GM12892 (cell line): ENCODE results near the gene CYP27C1.

Experiments
- POLR2A ChIP-seq: IDR thresholded peaks from 2 replicates; pipeline ENCODE4 v1.6.1; 2011; ENCODE audit warnings: low read depth, low read length, control low read depth
- POLR2AphosphoS5 ChIP-seq: IDR thresholded peaks from 2 replicates; pipeline ENCODE4 v1.6.1; 2011; ENCODE audit warnings: low read depth, low read length, control low read depth
- TAF1 ChIP-seq: IDR thresholded peaks from 2 replicates; pipeline ENCODE4 v1.6.1; 2011; ENCODE audit warnings: low read depth, mild to moderate bottlenecking, control low read depth, low read length, borderline replicate concordance

DNA sequence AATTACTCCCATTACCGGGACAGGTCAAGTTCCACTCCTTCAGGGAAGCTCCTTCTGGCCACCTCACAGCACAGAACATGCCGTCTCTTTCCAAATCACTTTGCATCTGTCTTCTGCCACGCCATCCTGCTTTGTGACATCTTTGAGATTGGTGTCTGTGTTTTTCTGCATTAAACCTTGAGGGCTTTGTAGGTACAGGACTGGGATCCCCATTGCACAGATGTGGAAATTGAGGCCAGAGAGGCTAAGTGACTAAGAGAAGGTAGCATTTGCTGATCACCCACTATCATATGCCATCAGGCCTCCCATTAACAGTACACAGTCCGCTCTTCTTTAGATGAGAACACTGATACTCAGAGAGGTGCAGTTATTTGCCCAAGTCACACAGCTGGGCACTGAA lies 9.5 kb upstream of the CYP27C1 start:
- TF ChIP-seq POLR2AphosphoS5, result no peak
- no peak for TF ChIP-seq POLR2A
- TF ChIP-seq TAF1, result no peak
